HepG2 (cell line): ENCODE data around the gene CHMP1A. TPM values are rescaled to one million over a fixed set of nuclear protein-coding genes. Genes with fewer than 3 reads are reported as not detected.

ENCODE experiments used
- ARNTL ChIP-seq: sonication (generic); formaldehyde crosslinking; IDR thresholded peaks from 2 replicates; pipeline ENCODE4 v1.4.0; 2020; ENCODE audit warnings: mild to moderate bottlenecking, missing genetic modification reagents
- BCL6 ChIP-seq: IDR thresholded peaks from 2 replicates; pipeline ENCODE4 v1.6.1; 2016; ENCODE audit warnings: missing genetic modification reagents, missing compliant biosample characterization
- BHLHE40 ChIP-seq: IDR thresholded peaks from 2 replicates; pipeline ENCODE4 v1.6.1; 2011; ENCODE audit warnings: low read length, improper control_type of control experiment
- EHMT2 ChIP-seq: fragments of 200-600 bp; sonication (generic); IDR thresholded peaks from 2 replicates; pipeline ENCODE4 v1.7.0; 2017; ENCODE audit warnings: antibody characterized with exemption, low read depth, low read length, borderline replicate concordance
- FOSL2 ChIP-seq: sonication (generic); formaldehyde crosslinking; IDR thresholded peaks from 2 replicates; pipeline ENCODE4 v1.4.0; 2020; ENCODE audit warnings: missing genetic modification reagents
- GATAD1 ChIP-seq: IDR thresholded peaks from 2 replicates; pipeline ENCODE4 v1.6.1; 2016; ENCODE audit warnings: missing genetic modification reagents, missing compliant biosample characterization
- GTF3A ChIP-seq: sonication (generic); formaldehyde crosslinking; conservative IDR thresholded peaks from 2 replicates; pipeline ENCODE4 v1.4.0; 2020; ENCODE audit warnings: mild to moderate bottlenecking, missing genetic modification reagents
- MLLT10 ChIP-seq: sonication (generic); formaldehyde crosslinking; IDR thresholded peaks from 2 replicates; pipeline ENCODE4 v1.4.0; 2020; ENCODE audit warnings: missing genetic modification reagents
- MTA1 ChIP-seq: sonication (generic); formaldehyde crosslinking; IDR thresholded peaks from 2 replicates; pipeline ENCODE4 v1.4.0; 2020; ENCODE audit warnings: missing genetic modification reagents, mild to moderate bottlenecking, borderline replicate concordance
- MTF2 ChIP-seq: sonication (generic); formaldehyde crosslinking; IDR thresholded peaks from 2 replicates; pipeline ENCODE4 v1.5.0; 2020; ENCODE audit warnings: missing genetic modification reagents, borderline replicate concordance
- NBN ChIP-seq: fragments of 450-650 bp; conservative IDR thresholded peaks from 2 replicates; pipeline ENCODE4 v1.6.1; 2017
- POGZ ChIP-seq: sonication (generic); formaldehyde crosslinking; IDR thresholded peaks from 2 replicates; pipeline ENCODE4 v1.4.0; 2020; ENCODE audit warnings: mild to moderate bottlenecking, missing genetic modification reagents
- POLR2A ChIP-seq, 2 experiments: IDR thresholded peaks; 2 replicates each; pipeline ENCODE4 v1.6.1; 2011; ENCODE audit warnings: low read depth in 2 of 2, low read length in 2 of 2, mild to moderate bottlenecking in 1 of 2, moderate library complexity in 1 of 2; ENCODE audit not compliant: insufficient read depth in 1 of 2
- RFX5 ChIP-seq: IDR thresholded peaks from 2 replicates; pipeline ENCODE4 v1.6.1; 2011; ENCODE audit warnings: low read depth, low read length, improper control_type of control experiment
- SCMH1 ChIP-seq: sonication (generic); formaldehyde crosslinking; IDR thresholded peaks from 2 replicates; pipeline ENCODE4 v1.9.0; 2021; ENCODE audit warnings: missing genetic modification reagents, mild to moderate bottlenecking, borderline replicate concordance
- SRSF1 ChIP-seq: fragments of 200-400 bp; formaldehyde crosslinking; optimal IDR thresholded peaks from 2 replicates; pipeline ENCODE3; 2017; ENCODE audit warnings: mild to moderate bottlenecking, low read depth, low read length, moderate library complexity
- TAF15 ChIP-seq: fragments of 200-400 bp; formaldehyde crosslinking; IDR thresholded peaks from one replicate; pipeline ENCODE4 v1.6.1; 2018; ENCODE audit warnings: mild to moderate bottlenecking, low read depth, low read length; ENCODE audit not compliant: poor library complexity, severe bottlenecking
- TCF12 ChIP-seq, 2 experiments: fragments of 450-650 bp in 1 of 2; sonication (generic) in 1 of 2; formaldehyde crosslinking in 1 of 2; IDR thresholded peaks; 2 replicates each; pipeline versions ENCODE4 v1.6.1 to v1.8.0; 2017 to 2022; ENCODE audit warnings: antibody characterized with exemption in 1 of 2, mild to moderate bottlenecking in 1 of 2, missing genetic modification reagents in 1 of 2, moderate library complexity in 1 of 2
- XBP1 ChIP-seq: sonication (generic); formaldehyde crosslinking; IDR thresholded peaks from 2 replicates; pipeline ENCODE4 v1.5.0; 2020; ENCODE audit warnings: missing genetic modification reagents
- ZC3H4 ChIP-seq: sonication (generic); formaldehyde crosslinking; IDR thresholded peaks from 2 replicates; pipeline ENCODE4 v1.4.0; 2020; ENCODE audit warnings: missing genetic modification reagents, borderline replicate concordance
- ZKSCAN5 ChIP-seq: sonication (generic); formaldehyde crosslinking; IDR thresholded peaks from 2 replicates; pipeline ENCODE4 v1.5.1; 2020; ENCODE audit warnings: mild to moderate bottlenecking, missing genetic modification reagents
- ZNF20 ChIP-seq: sonication (generic); formaldehyde crosslinking; IDR thresholded peaks from 2 replicates; pipeline ENCODE4 v1.4.0; 2020; ENCODE audit warnings: mild to moderate bottlenecking, moderate library complexity, missing genetic modification reagents
- ZNF354B ChIP-seq: sonication (generic); formaldehyde crosslinking; IDR thresholded peaks from 2 replicates; pipeline ENCODE4 v1.8.0; 2022; ENCODE audit warnings: mild to moderate bottlenecking, missing genetic modification reagents
- ZNF556 ChIP-seq: sonication (generic); formaldehyde crosslinking; IDR thresholded peaks from 2 replicates; pipeline ENCODE4 v1.4.0; 2020; ENCODE audit warnings: mild to moderate bottlenecking, missing genetic modification reagents, borderline replicate concordance
- ZNF564 ChIP-seq: sonication (generic); formaldehyde crosslinking; IDR thresholded peaks from 2 replicates; pipeline ENCODE4 v1.8.1; 2023; ENCODE audit warnings: mild to moderate bottlenecking, missing genetic modification reagents
- ZNF569 ChIP-seq: sonication (generic); formaldehyde crosslinking; IDR thresholded peaks from 2 replicates; pipeline ENCODE4 v1.5.0; 2020; ENCODE audit warnings: mild to moderate bottlenecking, missing genetic modification reagents, moderate library complexity, borderline replicate concordance
- ZNF577 ChIP-seq: sonication (generic); formaldehyde crosslinking; IDR thresholded peaks from 2 replicates; pipeline ENCODE4 v1.4.0; 2020; ENCODE audit warnings: mild to moderate bottlenecking, low read depth, missing genetic modification reagents, borderline replicate concordance
- ZNF580 ChIP-seq: IDR thresholded peaks from 2 replicates; pipeline ENCODE4 v1.6.1; 2016; ENCODE audit warnings: low read depth, borderline replicate concordance
- polyA plus RNA-seq, 8 experiments: library from polyadenylated mRNA; depleted of rRNA in 3 of 8; stranded (reverse) in 7 of 8; unstranded in 1 of 8; fragments of >200 nt; fragmentation: Illumina TruSeq in 4 of 8; extraction: Trizol in 4 of 8; gene quantifications; 2 replicates each; pipeline versions ENCODE4 v1.2.1 to v1.2.3, GENCODE V29; 2011 to 2016; ENCODE audit warnings: low read depth in 4 of 8, missing spikeins in 1 of 8, mixed read lengths in 1 of 8; ENCODE audit not compliant: insufficient read depth in 1 of 8
- total RNA-seq, 5 experiments: library from RNA; depleted of rRNA; stranded (reverse); fragments of >200 nt; fragmentation: Illumina TruSeq; extraction: Trizol; gene quantifications; 2 replicates each; pipeline ENCODE4 v1.2.3, GENCODE V29; 2016; ENCODE audit warnings: low read depth in 1 of 5
- TF ChIP-seq, protein P1 (sequence below): sonication (generic); formaldehyde crosslinking; IDR thresholded peaks from 2 replicates; pipeline ENCODE4 v1.8.0; 2022; ENCODE audit warnings: missing genetic modification reagents, mild to moderate bottlenecking, moderate library complexity, borderline replicate concordance

The CHMP1A gene
- total and polyA plus RNA-seq, 2 of the 13 experiments (the other 11 are each of a cell fraction or from before 2014, with no cell fraction given) = 69.4 to 73.3 TPM

DNA sequence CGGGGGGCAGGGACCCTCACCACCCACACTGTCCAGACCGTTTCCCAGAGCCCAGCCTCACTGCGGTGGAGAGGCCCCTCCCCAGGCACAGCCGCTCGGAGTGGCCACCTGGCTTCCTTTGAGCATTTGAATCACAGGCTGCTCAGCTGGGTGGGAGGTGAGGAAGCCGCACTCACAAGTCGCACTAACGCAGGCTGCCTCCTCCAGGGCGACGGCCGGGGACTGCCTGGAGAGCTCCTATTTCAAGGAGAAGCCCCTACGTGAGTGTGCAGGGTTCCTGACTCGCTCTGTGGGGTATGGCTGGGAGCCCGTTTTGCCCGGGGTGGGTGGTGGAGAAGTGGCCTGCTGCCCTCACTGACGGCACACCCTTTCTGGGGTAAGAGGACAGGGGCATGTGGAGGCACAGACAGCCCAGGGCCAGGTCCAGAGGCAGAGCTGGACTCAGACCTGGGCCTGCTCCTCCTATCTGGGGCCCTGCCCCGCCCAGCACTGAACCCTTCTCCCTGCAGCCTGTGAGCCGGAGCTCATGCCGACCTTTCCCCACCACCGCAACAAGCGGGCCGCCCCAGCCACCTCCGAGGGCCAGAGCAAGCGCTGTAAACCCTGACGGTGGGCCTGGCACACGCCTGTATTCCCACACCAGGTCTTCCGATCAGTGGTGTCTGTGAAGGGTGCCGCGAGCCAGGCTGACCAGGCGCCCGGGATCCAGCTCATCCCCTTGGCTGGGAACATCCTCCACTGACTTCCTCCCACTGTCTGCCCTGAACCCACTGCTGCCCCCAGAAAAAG is 37.8 kb upstream of the CHMP1A start (continued):
- no peak for TF ChIP-seq TCF12 (IDR thresholded peaks at IDR 0.05)
- no peak for TF ChIP-seq TCF12 (CRISPR knock-in tag; IDR thresholded peaks at IDR 0.05)
- TF ChIP-seq ZNF354B (CRISPR knock-in tag) = peak; percentile 88; the same call in 1 of the 2 replicates
- TF ChIP-seq MTF2 (CRISPR knock-in tag) = no peak
- TF ChIP-seq GATAD1 (CRISPR knock-in tag) = peak; percentile 13; the same call in 1 of the 2 replicates
- TF ChIP-seq GTF3A (CRISPR knock-in tag) = no peak
- no peak for TF ChIP-seq ARNTL (CRISPR knock-in tag)
- TF ChIP-seq SRSF1 = peak; percentile 13
- peak; percentile 53; the same call in 1 of the 2 replicates for TF ChIP-seq MTA1 (CRISPR knock-in tag)
- TF ChIP-seq ZNF564 = peak; percentile 63
- TF ChIP-seq ZC3H4 = peak; percentile 34; the same call in 1 of the 2 replicates
- no peak; the same call in 1 of the 2 replicates for TF ChIP-seq ZNF556
- no peak for TF ChIP-seq ZKSCAN5 (CRISPR knock-in tag)
- TF ChIP-seq, protein P1, sequence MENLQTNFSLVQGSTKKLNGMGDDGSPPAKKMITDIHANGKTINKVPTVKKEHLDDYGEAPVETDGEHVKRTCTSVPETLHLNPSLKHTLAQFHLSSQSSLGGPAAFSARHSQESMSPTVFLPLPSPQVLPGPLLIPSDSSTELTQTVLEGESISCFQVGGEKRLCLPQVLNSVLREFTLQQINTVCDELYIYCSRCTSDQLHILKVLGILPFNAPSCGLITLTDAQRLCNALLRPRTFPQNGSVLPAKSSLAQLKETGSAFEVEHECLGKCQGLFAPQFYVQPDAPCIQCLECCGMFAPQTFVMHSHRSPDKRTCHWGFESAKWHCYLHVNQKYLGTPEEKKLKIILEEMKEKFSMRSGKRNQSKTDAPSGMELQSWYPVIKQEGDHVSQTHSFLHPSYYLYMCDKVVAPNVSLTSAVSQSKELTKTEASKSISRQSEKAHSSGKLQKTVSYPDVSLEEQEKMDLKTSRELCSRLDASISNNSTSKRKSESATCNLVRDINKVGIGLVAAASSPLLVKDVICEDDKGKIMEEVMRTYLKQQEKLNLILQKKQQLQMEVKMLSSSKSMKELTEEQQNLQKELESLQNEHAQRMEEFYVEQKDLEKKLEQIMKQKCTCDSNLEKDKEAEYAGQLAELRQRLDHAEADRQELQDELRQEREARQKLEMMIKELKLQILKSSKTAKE = no peak
- no peak for TF ChIP-seq BHLHE40
- TF ChIP-seq ZNF569 (CRISPR knock-in tag) = no peak
- no peak for TF ChIP-seq ZNF577 (CRISPR knock-in tag)
- no peak for TF ChIP-seq POGZ (CRISPR knock-in tag)
- no peak; the same call in 1 of the 2 replicates for TF ChIP-seq BCL6 (CRISPR knock-in tag)
- no peak for TF ChIP-seq RFX5
- peak; percentile 42 for TF ChIP-seq TAF15
- no peak for TF ChIP-seq MLLT10 (CRISPR knock-in tag)
- TF ChIP-seq ZNF20 = no peak
- TF ChIP-seq XBP1 = no peak
- peak; percentile 60; the same call in 1 of the 2 replicates for TF ChIP-seq ZNF580 (CRISPR knock-in tag)
- TF ChIP-seq NBN = no peak
- TF ChIP-seq FOSL2 (CRISPR knock-in tag) = no peak
- TF ChIP-seq EHMT2 = no peak
- TF ChIP-seq POLR2A (IDR thresholded peaks at IDR 0.05; ENCODE audit: insufficient read depth in 1 of 2, low read depth in 2 of 2, low read length in 2 of 2) = peak in 1 of 2 experiments; percentile 32; a peak in 1 of 4 replicates
- TF ChIP-seq SCMH1 = no peak
